Esophagus muscularis mucosa (tissue), 4 donors: ENCODE results near the gene PDE4D. TPM values are rescaled to one million over a fixed set of nuclear protein-coding genes. Genes with fewer than 3 reads are reported as not detected.
"Not testable (repeated sequence)": the region's sequence is repeated elsewhere in the genome, so short reads cannot be mapped to it uniquely, and the experiment has no call there.

Experiments used
- DNase-seq: peaks from one replicate; pipeline ENCODE4 v3.0.0-alpha.2; 2017; ENCODE audit errors: extremely low spot score
- H3K27ac ChIP-seq, 4 donors: fragments of 200-600 bp; sonication (generic); replicated peaks in 1 of 4; 1 replicate in 3 of 4; 2 replicates in 1 of 4; pipeline ENCODE4 v1.5.1; 2016 to 2019; ENCODE audit warnings: mild to moderate bottlenecking in 1 of 4
- H3K27me3 ChIP-seq, 4 donors: fragments of 200-600 bp; sonication (generic); one replicate each; pipeline versions ENCODE4 v1.5.1 to v1.6.0; 2016 to 2019
- H3K36me3 ChIP-seq, 4 donors: fragments of 200-600 bp; sonication (generic); one replicate each; pipeline ENCODE4 v1.5.1; 2016 to 2019
- H3K4me1 ChIP-seq, 4 donors: fragments of 200-600 bp; sonication (generic); one replicate each; pipeline ENCODE4 v1.5.1; 2016 to 2019
- H3K4me3 ChIP-seq, 4 donors: fragments of 200-600 bp; sonication (generic); 1 replicate in 2 of 4; 2 replicates in 2 of 4; pipeline ENCODE4 v1.5.1; 2016 to 2019; ENCODE audit warnings: mild to moderate bottlenecking in 4 of 4, moderate library complexity in 1 of 4
- H3K9me3 ChIP-seq, 4 donors: fragments of 200-600 bp; sonication (generic); 1 replicate in 3 of 4; 2 replicates in 1 of 4; pipeline ENCODE4 v1.5.1; 2016 to 2019
- CTCF ChIP-seq, 3 experiments: fragments of 200-600 bp in 2 of 3; fragments of 450-650 bp in 1 of 3; sonication (generic) in 2 of 3; IDR thresholded peaks; one replicate each; pipeline ENCODE4 v1.5.1; 2017 to 2019; ENCODE audit warnings: antibody characterized with exemption in 3 of 3, mild to moderate bottlenecking in 2 of 3, moderate library complexity in 1 of 3
- EP300 ChIP-seq: sonication (generic); formaldehyde crosslinking; IDR thresholded peaks from one replicate; pipeline ENCODE4 v1.6.1; 2017; ENCODE audit warnings: antibody characterized with exemption
- POLR2A ChIP-seq: fragments of 450-650 bp; IDR thresholded peaks from one replicate; pipeline ENCODE4 v1.6.1; 2017; ENCODE audit warnings: antibody characterized with exemption, moderate library complexity, mild to moderate bottlenecking, low read depth
- POLR2AphosphoS5 ChIP-seq, 2 donors: sonication (generic); formaldehyde crosslinking; IDR thresholded peaks; one replicate each; pipeline ENCODE4 v1.6.1; 2017; ENCODE audit warnings: antibody characterized with exemption in 2 of 2
- WGBS: methylation state at CpG from one replicate; pipeline ENCODE4 v1.1.5; 2018; 5-methylcytosine and 5-hydroxymethylcytosine counted together
- intact Hi-C: fragments of 100-400 bp; cut with DNase I; formaldehyde crosslinking; loops from one replicate; pipeline ENCODE4 v1.15.1; 2023
- total RNA-seq, 4 donors: library from RNA; depleted of rRNA; stranded (reverse); fragments of >200 nt; gene quantifications; one replicate each; pipeline versions ENCODE4 v1.1.0 to v1.2.1, GENCODE V29; 2016

The PDE4D gene
- total RNA-seq, 4 donors from 2014 or later = 39.2 to 87.0 (median 50.2) TPM

GRCh38 chr5:59597690-59598546 lies 295.6 kb downstream of the PDE4D start:
- Histone ChIP-seq H3K9me3 (no peaks in the 10 kb centered on the region), H3K27ac (no peak overlapping the region), H3K4me1 (peaks cover 0 to 8% (median 2%) of the 10 kb centered on the region in 4 donors), H3K27me3 (no peaks in the 10 kb centered on the region), H3K4me3 (peak overlapping the region; percentile 15 to 47 (median 30)), H3K36me3 (no peaks in the 10 kb centered on the region)
- TF ChIP-seq CTCF (IDR thresholded peaks at IDR 0.05) (no peak), EP300 (no peak), POLR2AphosphoS5 (IDR thresholded peaks at IDR 0.05) (no peak), POLR2A (no peak)
- intact Hi-C loops = no loop called here
- DNase-seq = no peak
- WGBS = 62% methylated on average over 6 of the region's 6 CpGs

- Histone ChIP-seq H3K27me3 (no peaks in the 10 kb centered on the region), H3K27ac (no peak overlapping the region), H3K36me3 (no peaks in the 10 kb centered on the region), H3K4me1 (peaks cover 0 to 8% (median 2%) of the 10 kb centered on the region in 4 donors), H3K4me3 (no peak overlapping the region), H3K9me3 (no peaks in the 10 kb centered on the region)
- DNase-seq = no peak
- WGBS = 86% methylated on average over 2 of the region's 2 CpGs
- TF ChIP-seq POLR2AphosphoS5 (IDR thresholded peaks at IDR 0.05) (no peak), EP300 (no peak)
- intact Hi-C loops = no loop called here
Measured at GRCh38 chr5:59596586-59597350, 296.8 kb downstream of the PDE4D start.

- H3K9me3 ChIP-seq, H3K27me3 ChIP-seq, DNase-seq, H3K27ac ChIP-seq, H3K36me3 ChIP-seq, H3K4me3 ChIP-seq, H3K4me1 ChIP-seq, intact Hi-C loops: not testable (repeated sequence)
- 97% methylated on average over 5 of the region's 5 CpGs for WGBS
Measured at GRCh38 chr5:59594118-59594517, 299.4 kb downstream of the PDE4D start.

- no peak for DNase-seq
- H3K4me1 ChIP-seq = peaks cover 0 to 5% (median 4%) of the 10 kb centered on the region in 4 donors
- H3K27me3 ChIP-seq = no peaks in the 10 kb centered on the region
- TF ChIP-seq CTCF (IDR thresholded peaks at IDR 0.05) (no peak), EP300 (no peak), POLR2AphosphoS5 (IDR thresholded peaks at IDR 0.05) (no peak), POLR2A (no peak)
- 96% methylated on average over 2 of the region's 2 CpGs for WGBS
- no peak overlapping the region for H3K27ac ChIP-seq
- intact Hi-C loops = no loop called here
- H3K4me3 ChIP-seq = no peak overlapping the region
- no peaks in the 10 kb centered on the region for H3K36me3 ChIP-seq
- no peaks in the 10 kb centered on the region for H3K9me3 ChIP-seq
Measured at GRCh38 chr5:59593439-59594007, 300.0 kb downstream of the PDE4D start.

- WGBS = 73% methylated on average over 3 of the region's 3 CpGs
- no peak for TF ChIP-seq CTCF (IDR thresholded peaks at IDR 0.05)
- no peak for TF ChIP-seq POLR2A
- no peak for TF ChIP-seq EP300
- TF ChIP-seq POLR2AphosphoS5 (IDR thresholded peaks at IDR 0.05) = no peak
- no peaks in the 10 kb centered on the region for H3K9me3 ChIP-seq
Measured at GRCh38 chr5:59592101-59592500, 301.4 kb downstream of the PDE4D start.

More at GRCh38 chr5:59592101-59592500, 301.4 kb downstream of the PDE4D start:
- no peak for DNase-seq
- Histone ChIP-seq H3K4me1 (peaks cover 4 to 19% (median 17%) of the 10 kb centered on the region in 4 donors), H3K4me3 (no peak overlapping the region), H3K27me3 (no peaks in the 10 kb centered on the region), H3K27ac (no peak overlapping the region), H3K36me3 (no peaks in the 10 kb centered on the region)
- intact Hi-C loops = no loop called here
